ENCODE measurements around the gene ARFGEF3. TPM values are rescaled to one million over a fixed set of nuclear protein-coding genes. Genes with fewer than 3 reads are reported as not detected.

The ARFGEF3 gene
- total RNA-seq, 1 donor from 2014 or later = 3.8 TPM

DNA sequence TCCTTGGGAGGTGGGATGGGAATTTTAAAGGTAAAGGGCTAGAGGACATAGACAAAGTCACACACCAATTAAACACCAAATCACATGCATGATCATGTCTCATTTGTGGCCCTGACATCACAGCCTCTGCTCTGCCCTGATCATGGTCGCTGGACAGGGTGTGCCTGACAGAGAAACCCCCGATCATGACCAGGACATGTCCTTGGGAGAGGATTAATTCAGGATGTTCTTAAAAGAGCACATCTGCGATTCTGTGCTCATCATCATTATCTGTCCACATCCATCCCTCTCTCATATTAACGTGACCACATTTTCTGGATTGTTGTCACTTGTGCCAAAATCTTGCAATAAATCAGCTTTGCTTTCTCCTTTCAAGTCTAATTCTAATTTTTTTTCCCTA lies 64.2 kb downstream of the ARFGEF3 start:
- no peak overlapping the region for H3K27ac Mint-ChIP-seq
- no peaks in the 10 kb centered on the region for H3K9me3 Mint-ChIP-seq
- no peaks in the 10 kb centered on the region for H3K36me3 ChIP-seq
- H3K4me1 ChIP-seq = peaks cover 17% of the 10 kb centered on the region
- H4K20me1 ChIP-seq (ENCODE audit: low read depth) = no peaks in the 10 kb centered on the region
- H2AFZ ChIP-seq (replicated peaks) = no peak overlapping the region
- no peaks in the 10 kb centered on the region for H3K27me3 ChIP-seq
- H3K27ac ChIP-seq = no peak overlapping the region
- no peaks in the 10 kb centered on the region for H3K36me3 Mint-ChIP-seq
- TF ChIP-seq EZH2 (IDR thresholded peaks at IDR 0.05) (no peak), EZH2phosphoT487 (IDR thresholded peaks at IDR 0.05) (no peak)
- TF ChIP-seq, protein P1, sequence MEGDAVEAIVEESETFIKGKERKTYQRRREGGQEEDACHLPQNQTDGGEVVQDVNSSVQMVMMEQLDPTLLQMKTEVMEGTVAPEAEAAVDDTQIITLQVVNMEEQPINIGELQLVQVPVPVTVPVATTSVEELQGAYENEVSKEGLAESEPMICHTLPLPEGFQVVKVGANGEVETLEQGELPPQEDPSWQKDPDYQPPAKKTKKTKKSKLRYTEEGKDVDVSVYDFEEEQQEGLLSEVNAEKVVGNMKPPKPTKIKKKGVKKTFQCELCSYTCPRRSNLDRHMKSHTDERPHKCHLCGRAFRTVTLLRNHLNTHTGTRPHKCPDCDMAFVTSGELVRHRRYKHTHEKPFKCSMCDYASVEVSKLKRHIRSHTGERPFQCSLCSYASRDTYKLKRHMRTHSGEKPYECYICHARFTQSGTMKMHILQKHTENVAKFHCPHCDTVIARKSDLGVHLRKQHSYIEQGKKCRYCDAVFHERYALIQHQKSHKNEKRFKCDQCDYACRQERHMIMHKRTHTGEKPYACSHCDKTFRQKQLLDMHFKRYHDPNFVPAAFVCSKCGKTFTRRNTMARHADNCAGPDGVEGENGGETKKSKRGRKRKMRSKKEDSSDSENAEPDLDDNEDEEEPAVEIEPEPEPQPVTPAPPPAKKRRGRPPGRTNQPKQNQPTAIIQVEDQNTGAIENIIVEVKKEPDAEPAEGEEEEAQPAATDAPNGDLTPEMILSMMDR (IDR thresholded peaks at IDR 0.05) = no peak
- no peak overlapping the region for H3K4me3 Mint-ChIP-seq
- H3K9ac ChIP-seq = no peak overlapping the region
- H3K4me2 ChIP-seq = no peak overlapping the region
- no peak overlapping the region for H3K4me3 ChIP-seq
- H3F3A ChIP-seq (ENCODE audit: low read depth) = no peaks in the 10 kb centered on the region
- H3K9me3 ChIP-seq (ENCODE audit: low read depth) = no peaks in the 10 kb centered on the region
- peaks cover 2% of the 10 kb centered on the region for H3K27me3 Mint-ChIP-seq (ENCODE audit: insufficient read depth, low read depth)
- no peak for DNase-seq (ENCODE audit: low spot score)
- peaks cover 32% of the 10 kb centered on the region for H3K4me1 Mint-ChIP-seq
- no peaks in the 10 kb centered on the region for H3K79me2 ChIP-seq (ENCODE audit: low read depth)

GRCh38 chr6:138226700-138227315 lies 65.1 kb downstream of the ARFGEF3 start:
- no peak overlapping the region for H3K27ac Mint-ChIP-seq
- no peaks in the 10 kb centered on the region for H3K9me3 Mint-ChIP-seq
- H3K27ac ChIP-seq = no peak overlapping the region

GRCh38 chr6:138227316-138227781 lies 65.6 kb downstream of the ARFGEF3 start:
- H3K9me3 Mint-ChIP-seq = no peaks in the 10 kb centered on the region
- H3K4me3 Mint-ChIP-seq = no peak overlapping the region
- peaks cover 17% of the 10 kb centered on the region for H3K4me1 ChIP-seq
- H3K36me3 ChIP-seq = no peaks in the 10 kb centered on the region
- no peaks in the 10 kb centered on the region for H3K9me3 ChIP-seq (ENCODE audit: low read depth)
- TF ChIP-seq EZH2 (IDR thresholded peaks at IDR 0.05) (no peak), EZH2phosphoT487 (IDR thresholded peaks at IDR 0.05) (no peak)
- TF ChIP-seq, protein P1 (IDR thresholded peaks at IDR 0.05) = no peak
- H3K4me1 Mint-ChIP-seq = peaks cover 38% of the 10 kb centered on the region
- H3K36me3 Mint-ChIP-seq = no peaks in the 10 kb centered on the region
- no peaks in the 10 kb centered on the region for H3F3A ChIP-seq (ENCODE audit: low read depth)
- no peak overlapping the region for H3K4me2 ChIP-seq
- H4K20me1 ChIP-seq (ENCODE audit: low read depth) = no peaks in the 10 kb centered on the region
- DNase-seq (ENCODE audit: low spot score) = no peak
- no peak overlapping the region for H3K27ac Mint-ChIP-seq
- no peak overlapping the region for H3K4me3 ChIP-seq
- H3K9ac ChIP-seq = no peak overlapping the region
- H3K27ac ChIP-seq = no peak overlapping the region
- no peaks in the 10 kb centered on the region for H3K79me2 ChIP-seq (ENCODE audit: low read depth)
- no peaks in the 10 kb centered on the region for H3K27me3 Mint-ChIP-seq (ENCODE audit: insufficient read depth, low read depth)
- no peaks in the 10 kb centered on the region for H3K27me3 ChIP-seq
- H2AFZ ChIP-seq (replicated peaks) = no peak overlapping the region

More at GRCh38 chr6:138226700-138227315, 65.1 kb downstream of the ARFGEF3 start:
- Mint-ChIP-seq H3K4me1 (peaks cover 38% of the 10 kb centered on the region), H3K4me3 (no peak overlapping the region), H3K27me3 (ENCODE audit: insufficient read depth, low read depth) (no peaks in the 10 kb centered on the region), H3K36me3 (no peaks in the 10 kb centered on the region)
- Histone ChIP-seq H3K9ac (no peak overlapping the region), H3K36me3 (no peaks in the 10 kb centered on the region), H3K4me3 (no peak overlapping the region), H3K4me2 (no peak overlapping the region), H3K4me1 (peaks cover 17% of the 10 kb centered on the region), H3K27me3 (no peaks in the 10 kb centered on the region), H3F3A (ENCODE audit: low read depth) (no peaks in the 10 kb centered on the region), H4K20me1 (ENCODE audit: low read depth) (no peaks in the 10 kb centered on the region), H3K9me3 (ENCODE audit: low read depth) (no peaks in the 10 kb centered on the region), H2AFZ (replicated peaks) (no peak overlapping the region), H3K79me2 (ENCODE audit: low read depth) (no peaks in the 10 kb centered on the region)
- no peak for DNase-seq (ENCODE audit: low spot score)
- TF ChIP-seq, protein P1 (IDR thresholded peaks at IDR 0.05) = no peak
- no peak for TF ChIP-seq EZH2phosphoT487 (IDR thresholded peaks at IDR 0.05)
- no peak for TF ChIP-seq EZH2 (IDR thresholded peaks at IDR 0.05)
